ENCODE results near the gene AK8.

DNA sequence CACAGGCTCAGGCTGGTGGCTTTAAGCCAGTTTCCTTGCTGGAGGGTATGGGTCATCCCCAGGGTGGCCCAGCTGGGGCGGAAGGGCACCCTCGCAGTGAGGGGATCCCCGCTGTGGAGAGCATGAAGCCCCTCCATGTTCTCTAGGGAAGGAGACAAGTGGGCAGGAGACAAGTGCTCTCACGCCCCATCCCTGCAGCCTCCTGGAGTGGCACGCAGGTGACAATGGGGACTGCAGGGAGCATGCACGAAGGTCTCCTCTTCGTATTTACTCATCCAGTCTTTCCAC is 124.5 kb downstream of the AK8 start:
- TF ChIP-seq USF1 (IDR thresholded peaks at IDR 0.05) (no peak), CEBPB (IDR thresholded peaks at IDR 0.05) (no peak), FOXM1 (IDR thresholded peaks at IDR 0.05; ENCODE audit: borderline replicate concordance, low read depth) (no peak), NFIC (IDR thresholded peaks at IDR 0.05) (no peak), EP300 (IDR thresholded peaks at IDR 0.05; ENCODE audit: borderline replicate concordance) (no peak), TAF1 (IDR thresholded peaks at IDR 0.05; ENCODE audit: low read depth) (no peak), EGR1 (IDR thresholded peaks at IDR 0.05) (no peak), CREB1 (IDR thresholded peaks at IDR 0.05; ENCODE audit: low read depth) (no peak), YY1 (IDR thresholded peaks at IDR 0.05; ENCODE audit: low read depth) (no peak)
- TF ChIP-seq, protein P1, sequence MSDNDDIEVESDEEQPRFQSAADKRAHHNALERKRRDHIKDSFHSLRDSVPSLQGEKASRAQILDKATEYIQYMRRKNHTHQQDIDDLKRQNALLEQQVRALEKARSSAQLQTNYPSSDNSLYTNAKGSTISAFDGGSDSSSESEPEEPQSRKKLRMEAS (IDR thresholded peaks at IDR 0.05), result no peak
- TF ChIP-seq, protein P2, sequence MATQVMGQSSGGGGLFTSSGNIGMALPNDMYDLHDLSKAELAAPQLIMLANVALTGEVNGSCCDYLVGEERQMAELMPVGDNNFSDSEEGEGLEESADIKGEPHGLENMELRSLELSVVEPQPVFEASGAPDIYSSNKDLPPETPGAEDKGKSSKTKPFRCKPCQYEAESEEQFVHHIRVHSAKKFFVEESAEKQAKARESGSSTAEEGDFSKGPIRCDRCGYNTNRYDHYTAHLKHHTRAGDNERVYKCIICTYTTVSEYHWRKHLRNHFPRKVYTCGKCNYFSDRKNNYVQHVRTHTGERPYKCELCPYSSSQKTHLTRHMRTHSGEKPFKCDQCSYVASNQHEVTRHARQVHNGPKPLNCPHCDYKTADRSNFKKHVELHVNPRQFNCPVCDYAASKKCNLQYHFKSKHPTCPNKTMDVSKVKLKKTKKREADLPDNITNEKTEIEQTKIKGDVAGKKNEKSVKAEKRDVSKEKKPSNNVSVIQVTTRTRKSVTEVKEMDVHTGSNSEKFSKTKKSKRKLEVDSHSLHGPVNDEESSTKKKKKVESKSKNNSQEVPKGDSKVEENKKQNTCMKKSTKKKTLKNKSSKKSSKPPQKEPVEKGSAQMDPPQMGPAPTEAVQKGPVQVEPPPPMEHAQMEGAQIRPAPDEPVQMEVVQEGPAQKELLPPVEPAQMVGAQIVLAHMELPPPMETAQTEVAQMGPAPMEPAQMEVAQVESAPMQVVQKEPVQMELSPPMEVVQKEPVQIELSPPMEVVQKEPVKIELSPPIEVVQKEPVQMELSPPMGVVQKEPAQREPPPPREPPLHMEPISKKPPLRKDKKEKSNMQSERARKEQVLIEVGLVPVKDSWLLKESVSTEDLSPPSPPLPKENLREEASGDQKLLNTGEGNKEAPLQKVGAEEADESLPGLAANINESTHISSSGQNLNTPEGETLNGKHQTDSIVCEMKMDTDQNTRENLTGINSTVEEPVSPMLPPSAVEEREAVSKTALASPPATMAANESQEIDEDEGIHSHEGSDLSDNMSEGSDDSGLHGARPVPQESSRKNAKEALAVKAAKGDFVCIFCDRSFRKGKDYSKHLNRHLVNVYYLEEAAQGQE (IDR thresholded peaks at IDR 0.05; ENCODE audit: low read depth), result no peak

All from Ishikawa (cell line).